Gastrocnemius medialis (tissue), 4 donors: ENCODE results near the gene KNG1.

ENCODE experiments used
- POLR2A ChIP-seq, 2 donors: fragments of 450-650 bp; IDR thresholded peaks; one replicate each; pipeline ENCODE4 v1.6.1; 2017; ENCODE audit warnings: antibody characterized with exemption in 2 of 2, mild to moderate bottlenecking in 2 of 2, moderate library complexity in 2 of 2
- TF ChIP-seq, protein P1 (sequence below), 5 experiments: fragments of 450-650 bp in 3 of 5; fragments of 200-600 bp in 2 of 5; sonication (generic) in 2 of 5; IDR thresholded peaks in 4 of 5; conservative IDR thresholded peaks in 1 of 5; 1 replicate in 4 of 5; 2 replicates in 1 of 5; pipeline ENCODE4 v1.5.1; 2016 to 2019; ENCODE audit warnings: antibody characterized with exemption in 5 of 5, mild to moderate bottlenecking in 3 of 5, moderate library complexity in 3 of 5

- TF ChIP-seq, protein P1, sequence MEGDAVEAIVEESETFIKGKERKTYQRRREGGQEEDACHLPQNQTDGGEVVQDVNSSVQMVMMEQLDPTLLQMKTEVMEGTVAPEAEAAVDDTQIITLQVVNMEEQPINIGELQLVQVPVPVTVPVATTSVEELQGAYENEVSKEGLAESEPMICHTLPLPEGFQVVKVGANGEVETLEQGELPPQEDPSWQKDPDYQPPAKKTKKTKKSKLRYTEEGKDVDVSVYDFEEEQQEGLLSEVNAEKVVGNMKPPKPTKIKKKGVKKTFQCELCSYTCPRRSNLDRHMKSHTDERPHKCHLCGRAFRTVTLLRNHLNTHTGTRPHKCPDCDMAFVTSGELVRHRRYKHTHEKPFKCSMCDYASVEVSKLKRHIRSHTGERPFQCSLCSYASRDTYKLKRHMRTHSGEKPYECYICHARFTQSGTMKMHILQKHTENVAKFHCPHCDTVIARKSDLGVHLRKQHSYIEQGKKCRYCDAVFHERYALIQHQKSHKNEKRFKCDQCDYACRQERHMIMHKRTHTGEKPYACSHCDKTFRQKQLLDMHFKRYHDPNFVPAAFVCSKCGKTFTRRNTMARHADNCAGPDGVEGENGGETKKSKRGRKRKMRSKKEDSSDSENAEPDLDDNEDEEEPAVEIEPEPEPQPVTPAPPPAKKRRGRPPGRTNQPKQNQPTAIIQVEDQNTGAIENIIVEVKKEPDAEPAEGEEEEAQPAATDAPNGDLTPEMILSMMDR (IDR thresholded peaks at IDR 0.05 in 4 of 5, conservative IDR thresholded peaks at IDR 0.05 in 1 of 5): no peak
- TF ChIP-seq POLR2A (IDR thresholded peaks at IDR 0.05): no peak
Measured at GRCh38 chr3:186713499-186713898, 3.7 kb upstream of the KNG1 start.
